ENCODE measurements around the gene TTC23L.

TTC23L gene

DNA sequence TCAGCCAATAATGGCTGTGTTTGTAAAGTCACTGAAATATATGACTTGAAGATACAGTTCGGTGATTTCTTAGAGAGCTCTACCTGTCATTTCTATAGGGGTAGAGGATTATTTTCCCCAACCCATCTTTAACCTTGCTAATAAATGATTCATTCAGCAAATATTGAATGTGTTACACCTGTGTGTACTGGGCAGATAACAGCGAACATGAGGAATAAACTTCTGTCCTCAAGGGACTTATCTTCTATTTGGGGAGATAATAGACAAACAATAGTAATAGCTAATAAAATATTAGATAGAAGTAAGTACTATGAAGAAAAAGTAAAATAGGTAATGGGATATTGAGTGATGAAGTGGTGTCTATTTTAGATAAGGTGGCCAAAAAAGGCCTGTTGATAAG is 9.3 kb downstream of the TTC23L start:
- peaks cover 12% of the 10 kb centered on the region for H3K4me1 ChIP-seq (ENCODE audit: insufficient read depth, low read length, poor library complexity, severe bottlenecking)
- H2AFZ ChIP-seq (ENCODE audit: low read length), result no peak overlapping the region
- H3K27me3 ChIP-seq (ENCODE audit: insufficient read depth, low read length, poor library complexity, severe bottlenecking), result no peaks in the 10 kb centered on the region
- no peak overlapping the region for H3K9ac ChIP-seq (ENCODE audit: low read depth, low read length, poor library complexity, severe bottlenecking)
- no peaks in the 10 kb centered on the region for H3K9me2 ChIP-seq (replicated peaks; ENCODE audit: low read depth, low read length)
- TF ChIP-seq EZH2phosphoT487 (IDR thresholded peaks at IDR 0.05; ENCODE audit: borderline replicate concordance) (no peak), CTCF (conservative IDR thresholded peaks at IDR 0.05; ENCODE audit: low read length) (no peak)
- H3K9me3 ChIP-seq (ENCODE audit: insufficient read depth, low read depth, low read length), result no peaks in the 10 kb centered on the region
- no peaks in the 10 kb centered on the region for H3K79me2 ChIP-seq (ENCODE audit: insufficient read depth, low read length)
- no peak overlapping the region for H3K4me2 ChIP-seq (ENCODE audit: low read depth, low read length, poor library complexity, severe bottlenecking)
- H3K4me3 ChIP-seq (ENCODE audit: low read length, poor library complexity, severe bottlenecking), result no peak overlapping the region
- 0 out of 2 replicates have a peak, but pooled peaks cover 2% of the 10 kb centered on the region for H3F3A ChIP-seq (ENCODE audit: low read depth)
- H4K20me1 ChIP-seq (ENCODE audit: insufficient read depth, low read length, poor library complexity, severe bottlenecking), result no peaks in the 10 kb centered on the region
- H3K36me3 ChIP-seq (ENCODE audit: insufficient read depth, low read length), result no peaks in the 10 kb centered on the region

DNA sequence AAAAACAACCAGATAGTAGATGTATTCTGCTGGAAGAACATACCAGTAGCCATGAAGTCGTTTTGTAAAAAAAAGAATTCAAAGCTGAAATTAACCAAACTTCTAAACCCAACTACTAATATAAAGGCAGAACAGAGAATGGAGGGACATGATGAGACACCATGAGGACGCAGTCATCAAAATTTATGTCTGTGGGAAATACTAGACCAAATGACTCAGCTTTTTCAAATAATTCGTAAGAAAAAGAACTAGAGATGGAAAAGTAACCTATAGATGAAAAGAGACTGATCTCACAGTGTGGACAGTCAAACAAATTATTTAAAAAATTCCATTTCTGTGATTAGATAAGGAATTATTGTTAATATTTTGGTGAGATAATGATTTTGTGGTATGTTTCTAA is 10.3 kb downstream of the TTC23L start:
- Histone ChIP-seq H3K4me3 (ENCODE audit: low read length, poor library complexity, severe bottlenecking) (no peak overlapping the region), H2AFZ (ENCODE audit: low read length) (no peak overlapping the region), H3K4me2 (ENCODE audit: low read depth, low read length, poor library complexity, severe bottlenecking) (no peak overlapping the region), H3K79me2 (ENCODE audit: insufficient read depth, low read length) (no peaks in the 10 kb centered on the region), H3K27me3 (ENCODE audit: insufficient read depth, low read length, poor library complexity, severe bottlenecking) (no peaks in the 10 kb centered on the region), H3K36me3 (ENCODE audit: insufficient read depth, low read length) (no peaks in the 10 kb centered on the region), H3F3A (ENCODE audit: low read depth) (no peaks in the 10 kb centered on the region), H3K9ac (ENCODE audit: low read depth, low read length, poor library complexity, severe bottlenecking) (no peak overlapping the region), H3K9me3 (ENCODE audit: insufficient read depth, low read depth, low read length) (no peaks in the 10 kb centered on the region), H4K20me1 (ENCODE audit: insufficient read depth, low read length, poor library complexity, severe bottlenecking) (no peaks in the 10 kb centered on the region), H3K9me2 (replicated peaks; ENCODE audit: low read depth, low read length) (no peaks in the 10 kb centered on the region), H3K4me1 (ENCODE audit: insufficient read depth, low read length, poor library complexity, severe bottlenecking) (peaks cover 12% of the 10 kb centered on the region)
- TF ChIP-seq CTCF (conservative IDR thresholded peaks at IDR 0.05; ENCODE audit: low read length) (no peak), EZH2phosphoT487 (IDR thresholded peaks at IDR 0.05; ENCODE audit: borderline replicate concordance) (no peak)

GRCh38 chr5:34854459-34855174 is 15.7 kb downstream of the TTC23L start:
- Histone ChIP-seq H3K27me3 (ENCODE audit: insufficient read depth, low read length, poor library complexity, severe bottlenecking) (no peaks in the 10 kb centered on the region), H3K4me1 (ENCODE audit: insufficient read depth, low read length, poor library complexity, severe bottlenecking) (peaks cover 25% of the 10 kb centered on the region), H3K9me3 (ENCODE audit: insufficient read depth, low read depth, low read length) (no peaks in the 10 kb centered on the region), H3K4me2 (ENCODE audit: low read depth, low read length, poor library complexity, severe bottlenecking) (peak overlapping the region; percentile 64), H3K9ac (ENCODE audit: low read depth, low read length, poor library complexity, severe bottlenecking) (no peak overlapping the region), H3K9me2 (replicated peaks; ENCODE audit: low read depth, low read length) (no peaks in the 10 kb centered on the region), H2AFZ (ENCODE audit: low read length) (no peak overlapping the region), H3K79me2 (ENCODE audit: insufficient read depth, low read length) (no peaks in the 10 kb centered on the region), H3K36me3 (ENCODE audit: insufficient read depth, low read length) (no peaks in the 10 kb centered on the region), H4K20me1 (ENCODE audit: insufficient read depth, low read length, poor library complexity, severe bottlenecking) (no peaks in the 10 kb centered on the region), H3F3A (ENCODE audit: low read depth) (no peaks in the 10 kb centered on the region), H3K4me3 (ENCODE audit: low read length, poor library complexity, severe bottlenecking) (peak overlapping the region; percentile 39)
- TF ChIP-seq EZH2phosphoT487 (IDR thresholded peaks at IDR 0.05; ENCODE audit: borderline replicate concordance) (no peak), CTCF (conservative IDR thresholded peaks at IDR 0.05; ENCODE audit: low read length) (no peak)
